GM18511 (cell line): ENCODE results near the gene C15orf39.
A peak's percentile ranks its signal among the peaks of the same experiment; 100 is the strongest.
"Not testable (repeated sequence)": the region's sequence is repeated elsewhere in the genome, so short reads cannot be mapped to it uniquely, and the experiment has no call there.

ENCODE experiments used
- ATAC-seq: cut with Tn5 transposase; IDR thresholded peaks from one replicate; pipeline ENCODE4 v1.9.1; 2021; ENCODE audit warnings: mild to moderate bottlenecking, moderate library complexity; ENCODE audit not compliant: unreplicated experiment

The C15orf39 gene

GRCh38 chr15:75209289-75209676 is 7.6 kb downstream of the C15orf39 start:
- no peak for ATAC-seq

- ATAC-seq = no peak
These were observed 9.1 kb downstream of the C15orf39 start for GRCh38 chr15:75210811-75211230.

- ATAC-seq = no peak
These were observed 9.9 kb downstream of the C15orf39 start for GRCh38 chr15:75211436-75212199.

- no peak for ATAC-seq
These were observed 10.6 kb downstream of the C15orf39 start for GRCh38 chr15:75212200-75212858.

- ATAC-seq = no peak
These were observed 11.6 kb downstream of the C15orf39 start for GRCh38 chr15:75213212-75213767.

GRCh38 chr15:75213768-75214221 is 12.1 kb downstream of the C15orf39 start:
- no peak for ATAC-seq

- ATAC-seq = no peak
These were observed 12.8 kb downstream of the C15orf39 start for GRCh38 chr15:75214293-75215096.

- no peak for ATAC-seq
These were observed 13.7 kb downstream of the C15orf39 start for GRCh38 chr15:75215107-75216004.

GRCh38 chr15:75217012-75217411 is 15.3 kb downstream of the C15orf39 start:
- no peak for ATAC-seq

- ATAC-seq = not testable (repeated sequence)
These were observed 15.9 kb downstream of the C15orf39 start for GRCh38 chr15:75217574-75217973.

- peak; percentile 50 for ATAC-seq
These were observed 17.8 kb downstream of the C15orf39 start for GRCh38 chr15:75219507-75219929.

GRCh38 chr15:75223688-75224087 is 22.0 kb downstream of the C15orf39 start:
- ATAC-seq = no peak

- no peak for ATAC-seq
These were observed 22.6 kb downstream of the C15orf39 start for GRCh38 chr15:75224281-75224680.

- not testable (repeated sequence) for ATAC-seq
These were observed 23.6 kb downstream of the C15orf39 start for GRCh38 chr15:75225102-75225836.

- no peak for ATAC-seq
These were observed 24.5 kb downstream of the C15orf39 start for GRCh38 chr15:75225951-75226732.

GRCh38 chr15:75227112-75227511 is 25.4 kb downstream of the C15orf39 start:
- not testable (repeated sequence) for ATAC-seq

GRCh38 chr15:75227663-75228280 is 26.1 kb downstream of the C15orf39 start:
- ATAC-seq = no peak

GRCh38 chr15:75228787-75229186 is 27.1 kb downstream of the C15orf39 start:
- no peak for ATAC-seq
